Subcutaneous abdominal adipose tissue (tissue), 5 donors: ENCODE results near the gene KCNJ6.

Experiments
- H3K27ac ChIP-seq: one replicate; pipeline ENCODE4 v1.7.0; 2013; ENCODE audit warnings: low read depth, mild to moderate bottlenecking, inconsistent platforms, low read length, moderate library complexity
- H3K27me3 ChIP-seq, 5 donors: one replicate each; pipeline ENCODE4 v1.7.0; 2013; ENCODE audit warnings: low read length in 5 of 5, inconsistent platforms in 1 of 5; ENCODE audit not compliant: control insufficient read depth in 5 of 5, insufficient read depth in 4 of 5
- H3K36me3 ChIP-seq, 5 donors: one replicate each; pipeline ENCODE4 v1.7.0; 2013; ENCODE audit warnings: low read length in 5 of 5; ENCODE audit not compliant: control insufficient read depth in 5 of 5, insufficient read depth in 5 of 5
- H3K4me1 ChIP-seq, 5 donors: one replicate each; pipeline ENCODE4 v1.7.0; 2013; ENCODE audit warnings: low read length in 5 of 5, mild to moderate bottlenecking in 3 of 5, moderate library complexity in 1 of 5; ENCODE audit not compliant: control insufficient read depth in 5 of 5, insufficient read depth in 5 of 5
- H3K4me3 ChIP-seq, 5 donors: one replicate each; pipeline ENCODE4 v1.7.0; 2013; ENCODE audit warnings: low read length in 5 of 5, low read depth in 1 of 5
- H3K9ac ChIP-seq, 5 donors: one replicate each; pipeline ENCODE4 v1.7.0; 2013; ENCODE audit warnings: low read length in 5 of 5, mild to moderate bottlenecking in 4 of 5, moderate library complexity in 3 of 5
- H3K9me3 ChIP-seq, 5 donors: one replicate each; pipeline ENCODE4 v1.7.0; 2013; ENCODE audit warnings: low read length in 5 of 5; ENCODE audit not compliant: control insufficient read depth in 5 of 5
- donor health status: healthy.
- donor health status: healthy.
- donor health status: healthy.
- donor health status: healthy.
- donor health status: healthy.

The KCNJ6 gene

GRCh38 chr21:37870221-37870620 is 46.0 kb downstream of the KCNJ6 start:
- Histone ChIP-seq H3K9me3 (no peaks in the 10 kb centered on the region), H3K9ac (no peak overlapping the region), H3K27me3 (peaks cover 0 to 8% (median 0%) of the 10 kb centered on the region in 5 donors), H3K4me1 (peaks cover 0 to 2% (median 0%) of the 10 kb centered on the region in 5 donors), H3K36me3 (no peaks in the 10 kb centered on the region), H3K27ac (no peak overlapping the region), H3K4me3 (no peak overlapping the region)

GRCh38 chr21:37869661-37870060 is 46.6 kb downstream of the KCNJ6 start:
- Histone ChIP-seq H3K9ac (no peak overlapping the region), H3K36me3 (no peaks in the 10 kb centered on the region), H3K9me3 (no peaks in the 10 kb centered on the region), H3K4me3 (no peak overlapping the region), H3K4me1 (peaks cover 0 to 3% (median 0%) of the 10 kb centered on the region in 5 donors), H3K27ac (no peak overlapping the region), H3K27me3 (peaks cover 0 to 8% (median 0%) of the 10 kb centered on the region in 5 donors)

DNA sequence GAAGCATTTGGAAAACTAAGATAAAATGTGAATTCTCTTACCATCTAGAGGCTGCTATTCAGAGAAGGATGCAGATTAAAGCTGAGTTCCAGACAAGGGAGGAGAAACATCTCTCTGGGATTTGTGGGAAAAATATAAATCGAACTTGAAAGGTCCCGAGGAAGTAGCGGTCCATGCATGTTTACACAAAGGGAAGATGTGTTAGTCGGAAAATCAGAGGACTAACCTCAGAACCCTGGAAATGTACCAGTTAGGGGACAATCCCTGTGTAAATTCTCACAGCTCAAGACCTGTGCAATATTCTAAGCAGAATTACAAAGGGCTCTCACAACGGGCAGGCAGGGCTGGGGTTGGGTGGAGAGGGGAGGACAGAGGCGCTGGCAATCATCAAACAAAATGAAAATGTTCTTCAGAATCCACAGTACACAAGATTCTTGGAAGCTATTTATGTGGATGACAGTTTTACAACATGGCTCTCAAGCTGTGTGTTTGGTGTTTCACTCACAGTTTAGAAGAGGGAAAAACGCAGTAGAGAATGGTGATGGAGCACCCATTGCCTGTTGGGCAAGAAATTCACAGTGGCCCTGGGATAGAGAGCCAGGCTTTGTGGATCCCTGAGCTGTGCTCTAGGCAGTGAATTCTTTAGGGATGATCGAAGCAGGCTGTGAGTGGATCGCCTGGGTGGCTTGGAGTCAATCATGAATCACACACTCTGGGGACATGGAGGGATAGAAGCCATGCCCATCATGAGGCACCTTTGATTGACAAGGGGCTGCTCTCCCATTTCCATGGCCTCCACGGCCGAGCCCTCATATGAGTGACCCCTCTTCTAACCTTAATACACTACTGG is 47.6 kb downstream of the KCNJ6 start:
- Histone ChIP-seq H3K4me1 (peaks cover 0 to 3% (median 0%) of the 10 kb centered on the region in 5 donors), H3K9ac (no peak overlapping the region), H3K36me3 (no peaks in the 10 kb centered on the region), H3K27ac (no peak overlapping the region), H3K9me3 (no peaks in the 10 kb centered on the region), H3K4me3 (no peak overlapping the region), H3K27me3 (peaks cover 0 to 8% (median 0%) of the 10 kb centered on the region in 5 donors)

- Histone ChIP-seq H3K4me3 (no peak overlapping the region), H3K9ac (no peak overlapping the region), H3K27ac (no peak overlapping the region), H3K27me3 (peaks cover 0 to 4% (median 0%) of the 10 kb centered on the region in 5 donors), H3K9me3 (peaks cover 0 to 1% (median 0%) of the 10 kb centered on the region in 5 donors), H3K4me1 (peaks cover 0 to 3% (median 0%) of the 10 kb centered on the region in 5 donors), H3K36me3 (no peaks in the 10 kb centered on the region)
These were observed 50.2 kb downstream of the KCNJ6 start for GRCh38 chr21:37866027-37866426.

GRCh38 chr21:37865156-37865555 is 51.1 kb downstream of the KCNJ6 start:
- Histone ChIP-seq H3K9me3 (peaks cover 0 to 4% (median 0%) of the 10 kb centered on the region in 5 donors), H3K4me3 (no peak overlapping the region), H3K9ac (no peak overlapping the region), H3K4me1 (peaks cover 0 to 3% (median 0%) of the 10 kb centered on the region in 5 donors), H3K27me3 (peaks cover 0 to 4% (median 0%) of the 10 kb centered on the region in 5 donors), H3K36me3 (no peaks in the 10 kb centered on the region), H3K27ac (no peak overlapping the region)

DNA sequence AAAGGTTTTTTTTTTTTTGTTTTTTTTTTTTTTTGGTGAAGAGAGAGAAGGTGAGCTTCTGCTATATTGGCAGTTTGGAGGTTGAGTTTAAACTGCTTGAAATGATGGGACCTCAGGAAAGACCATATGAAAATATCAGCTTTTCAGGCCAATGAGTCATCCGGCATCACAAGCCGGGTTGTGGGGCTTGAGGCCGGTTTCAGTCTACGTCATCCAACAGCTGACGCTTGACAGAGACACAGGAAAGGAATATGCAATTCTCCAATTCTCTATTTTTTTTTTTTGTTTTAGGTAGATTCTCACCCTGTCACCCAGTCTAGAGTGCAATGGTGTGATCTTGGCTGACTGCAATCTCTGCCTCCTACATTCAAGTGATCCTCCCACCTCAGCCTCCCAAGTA is 52.4 kb downstream of the KCNJ6 start:
- no peak overlapping the region for H3K27ac ChIP-seq
- H3K4me1 ChIP-seq = peaks cover 0 to 3% (median 0%) of the 10 kb centered on the region in 5 donors
- peaks cover 0 to 4% (median 0%) of the 10 kb centered on the region in 5 donors for H3K27me3 ChIP-seq
- H3K36me3 ChIP-seq = no peaks in the 10 kb centered on the region
- no peak overlapping the region for H3K9ac ChIP-seq
- peaks cover 0 to 4% (median 0%) of the 10 kb centered on the region in 5 donors for H3K9me3 ChIP-seq
- no peak overlapping the region for H3K4me3 ChIP-seq

DNA sequence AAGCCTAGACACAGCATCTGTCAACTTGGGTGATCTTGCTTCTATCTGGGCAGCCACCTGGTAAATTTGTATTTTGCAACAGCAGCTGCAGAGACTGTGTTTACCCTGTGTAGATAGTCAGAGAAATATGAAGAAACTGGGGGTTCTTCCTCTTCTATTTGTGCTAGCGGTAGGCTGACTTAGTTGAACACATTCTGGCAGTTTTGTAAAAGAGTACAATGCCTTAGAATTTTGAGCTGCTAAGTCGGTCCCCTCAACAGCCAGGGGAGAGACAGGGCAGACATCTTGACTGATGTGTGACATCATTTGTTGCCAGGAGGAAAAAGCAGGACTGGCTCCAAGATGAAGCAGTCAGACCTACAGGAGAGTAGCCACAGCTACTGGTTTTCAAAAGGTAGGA is 53.7 kb downstream of the KCNJ6 start:
- Histone ChIP-seq H3K9ac (no peak overlapping the region), H3K4me3 (no peak overlapping the region), H3K36me3 (no peaks in the 10 kb centered on the region), H3K27ac (no peak overlapping the region), H3K9me3 (peaks cover 0 to 4% (median 0%) of the 10 kb centered on the region in 5 donors), H3K4me1 (peaks cover 0 to 3% (median 0%) of the 10 kb centered on the region in 5 donors), H3K27me3 (no peaks in the 10 kb centered on the region)

- Histone ChIP-seq H3K27ac (no peak overlapping the region), H3K9ac (no peak overlapping the region), H3K4me3 (no peak overlapping the region), H3K4me1 (peaks cover 0 to 3% (median 0%) of the 10 kb centered on the region in 5 donors), H3K27me3 (peaks cover 0 to 5% (median 0%) of the 10 kb centered on the region in 5 donors), H3K36me3 (no peaks in the 10 kb centered on the region), H3K9me3 (peaks cover 0 to 4% (median 0%) of the 10 kb centered on the region in 5 donors)
These were observed 54.7 kb downstream of the KCNJ6 start for GRCh38 chr21:37861561-37861960.

GRCh38 chr21:37860416-37860815 is 55.8 kb downstream of the KCNJ6 start:
- Histone ChIP-seq H3K4me3 (no peak overlapping the region), H3K36me3 (no peaks in the 10 kb centered on the region), H3K4me1 (peaks cover 0 to 3% (median 0%) of the 10 kb centered on the region in 5 donors), H3K27me3 (peaks cover 0 to 5% (median 0%) of the 10 kb centered on the region in 5 donors), H3K9ac (no peak overlapping the region), H3K27ac (no peak overlapping the region), H3K9me3 (peaks cover 0 to 10% (median 0%) of the 10 kb centered on the region in 5 donors)
